GM23248 (cell line): ENCODE measurements around the gene PRSS56. TPM values are rescaled to one million over a fixed set of nuclear protein-coding genes. Genes with fewer than 3 reads are reported as not detected.
A peak's percentile ranks its signal among the peaks of the same experiment; 100 is the strongest.

Experiments
- DNase-seq: peaks from one replicate; pipeline ENCODE4 v3.0.0-alpha.2; 2015
- H2AFZ ChIP-seq: fragments of 200-600 bp; sonication (generic); 2 replicates; pipeline ENCODE4 v1.6.1; 2016; ENCODE audit warnings: antibody characterized with exemption
- H3F3A ChIP-seq: fragments of 200-600 bp; sonication (generic); 2 replicates; pipeline ENCODE4 v1.6.1; 2016; ENCODE audit warnings: mild to moderate bottlenecking, antibody characterized with exemption, mixed run types; ENCODE audit not compliant: insufficient read depth
- H3K27ac ChIP-seq: fragments of 200-600 bp; sonication (generic); 2 replicates; pipeline ENCODE4 v1.5.1; 2016; ENCODE audit warnings: mild to moderate bottlenecking
- H3K27me3 ChIP-seq: fragments of 200-600 bp; sonication (generic); replicated peaks from 2 replicates; pipeline ENCODE4 v1.6.1; 2016; ENCODE audit warnings: mild to moderate bottlenecking; ENCODE audit not compliant: insufficient read depth
- H3K36me3 ChIP-seq: fragments of 200-600 bp; sonication (generic); 2 replicates; pipeline ENCODE4 v1.6.1; 2016; ENCODE audit warnings: low read depth, mild to moderate bottlenecking
- H3K4me1 ChIP-seq: fragments of 200-600 bp; sonication (generic); 2 replicates; pipeline ENCODE4 v1.6.1; 2016; ENCODE audit warnings: mild to moderate bottlenecking; ENCODE audit not compliant: insufficient read depth
- H3K4me2 ChIP-seq: fragments of 200-600 bp; sonication (generic); one replicate; pipeline ENCODE4 v1.6.1; 2016; ENCODE audit warnings: mild to moderate bottlenecking; ENCODE audit not compliant: unreplicated experiment
- H3K4me3 ChIP-seq: fragments of 200-600 bp; sonication (generic); 2 replicates; pipeline ENCODE4 v1.5.1; 2016; ENCODE audit warnings: mild to moderate bottlenecking
- H3K79me2 ChIP-seq: fragments of 200-600 bp; sonication (generic); 2 replicates; pipeline ENCODE4 v1.6.1; 2016; ENCODE audit warnings: mild to moderate bottlenecking; ENCODE audit not compliant: insufficient read depth
- H3K9ac ChIP-seq: fragments of 200-600 bp; sonication (generic); 2 replicates; pipeline ENCODE4 v1.6.1; 2016; ENCODE audit warnings: mild to moderate bottlenecking
- H3K9me2 ChIP-seq: fragments of 200-600 bp; sonication (generic); 2 replicates; pipeline ENCODE4 v1.6.1; 2016; ENCODE audit warnings: mixed run types, mild to moderate bottlenecking, moderate library complexity; ENCODE audit not compliant: insufficient read depth
- H3K9me3 ChIP-seq: fragments of 200-600 bp; sonication (generic); one replicate; pipeline ENCODE4 v1.6.1; 2017; ENCODE audit warnings: low read depth
- H4K20me1 ChIP-seq: fragments of 200-600 bp; sonication (generic); 2 replicates; pipeline ENCODE4 v1.6.0; 2016; ENCODE audit not compliant: insufficient read depth
- EZH2 ChIP-seq: fragments of 200-600 bp; sonication (generic); IDR thresholded peaks from 2 replicates; pipeline ENCODE4 v1.6.1; 2018; ENCODE audit warnings: antibody characterized with exemption, mild to moderate bottlenecking; ENCODE audit not compliant: insufficient read depth, poor library complexity, severe bottlenecking
- EZH2phosphoT487 ChIP-seq: fragments of 200-600 bp; sonication (generic); IDR thresholded peaks from 2 replicates; pipeline ENCODE4 v1.6.1; 2018; ENCODE audit warnings: antibody characterized with exemption, moderate library complexity, mild to moderate bottlenecking, low read depth; ENCODE audit not compliant: insufficient read depth
- WGBS, 2 experiments: methylation state at CpG; one replicate each; pipeline ENCODE4 v1.1.6; 2015 to 2017; ENCODE audit warnings: low lambda C conversion rate in 2 of 2, low coverage in 1 of 2; ENCODE audit errors: missing lambda C conversion rate in 2 of 2; 5-methylcytosine and 5-hydroxymethylcytosine counted together
- in situ Hi-C: fragments of 300-500 bp; cut with MboI; formaldehyde crosslinking; loops from 2 replicates; pipeline ENCODE4 v1.15.0; 2020
- polyA plus RNA-seq: library from polyadenylated mRNA; unstranded; fragments of >200 nt; fragmentation: Nextera tagmentation; extraction: Ambion mirVana; gene quantifications from 2 replicates; pipeline ENCODE4 v1.2.1, GENCODE V29; 2016
- total RNA-seq: library from RNA; depleted of rRNA; stranded (reverse); fragments of >200 nt; shearing (Covaris generic); gene quantifications from 2 replicates; pipeline ENCODE4 v1.2.3, GENCODE V29; 2014; rRNA removed

PRSS56 gene
- total RNA-seq (not detected in 2 replicates), polyA plus RNA-seq (not detected in 2 replicates)

- no peaks in the 10 kb centered on the region for H3K4me1 ChIP-seq
- DNase-seq: no peak
- H4K20me1 ChIP-seq: no peaks in the 10 kb centered on the region
- 14 to 22% methylated on average over 14 to 19 of the region's 19 CpGs for WGBS, 2 experiments
- no peak within 1 kb of the TSS for H3K27ac ChIP-seq
- H2AFZ ChIP-seq: no peak within 1 kb of the TSS
- no peaks in the 10 kb centered on the region for H3K36me3 ChIP-seq
- in situ Hi-C loops: no loop called here
- no peaks in the 10 kb centered on the region for H3K9me3 ChIP-seq
- TF ChIP-seq EZH2phosphoT487 (no peak), EZH2 (no peak)
- peaks cover 65% of the 10 kb centered on the region for H3K27me3 ChIP-seq
- H3K9me2 ChIP-seq: no peaks in the 10 kb centered on the region
- no peaks in the 10 kb centered on the region for H3F3A ChIP-seq
- no peak within 1 kb of the TSS for H3K9ac ChIP-seq
- no peak within 1 kb of the TSS for H3K4me2 ChIP-seq
- no peaks in the 10 kb centered on the region for H3K79me2 ChIP-seq
- H3K4me3 ChIP-seq: no peak within 1 kb of the TSS
These were observed at the start of gene PRSS56 for GRCh38 chr2:232519581-232520438. PRSS56 (plus strand) TSS chr2:232520388; CDS start chr2:232520599, 211 bp downstream.

DNA sequence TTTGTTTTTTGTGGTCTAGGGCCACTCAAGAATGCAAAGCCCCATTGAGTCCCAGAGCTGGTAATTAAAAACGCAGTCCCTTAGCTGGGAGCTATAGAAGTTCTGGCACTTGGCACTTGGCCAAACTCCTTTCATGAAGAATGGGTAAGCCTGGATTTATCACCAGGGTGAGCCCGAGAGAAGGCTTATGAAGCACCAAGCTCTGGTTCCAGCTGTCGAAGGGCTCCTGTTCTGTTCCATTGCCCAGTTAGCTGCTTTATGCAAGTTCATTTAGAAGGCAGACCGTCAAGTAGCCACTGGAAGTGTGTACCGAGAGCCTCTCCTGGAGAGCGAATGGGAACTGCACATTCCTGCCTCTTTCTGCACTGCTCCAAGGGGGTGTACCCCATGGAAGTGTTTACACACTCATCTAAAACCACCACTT is 46.7 kb upstream of the PRSS56 start:
- no peaks in the 10 kb centered on the region for H3K79me2 ChIP-seq
- no peak overlapping the region for H3K4me3 ChIP-seq
- H3K27ac ChIP-seq: no peak overlapping the region
- peaks cover 59% of the 10 kb centered on the region for H3K27me3 ChIP-seq
- H3F3A ChIP-seq: no peaks in the 10 kb centered on the region
- TF ChIP-seq EZH2: no peak
- no peak for TF ChIP-seq EZH2phosphoT487
- DNase-seq: peak; percentile 24
- H3K4me1 ChIP-seq: no peaks in the 10 kb centered on the region
- H4K20me1 ChIP-seq: no peaks in the 10 kb centered on the region
- no peak overlapping the region for H3K4me2 ChIP-seq
- WGBS, 2 experiments: 4 to 7% methylated on average over 6 of the region's 6 CpGs
- in situ Hi-C loops: no loop called here
- H3K9ac ChIP-seq: no peak overlapping the region
- H2AFZ ChIP-seq: no peak overlapping the region
- no peaks in the 10 kb centered on the region for H3K36me3 ChIP-seq
- H3K9me3 ChIP-seq: no peaks in the 10 kb centered on the region
- H3K9me2 ChIP-seq: no peaks in the 10 kb centered on the region

DNA sequence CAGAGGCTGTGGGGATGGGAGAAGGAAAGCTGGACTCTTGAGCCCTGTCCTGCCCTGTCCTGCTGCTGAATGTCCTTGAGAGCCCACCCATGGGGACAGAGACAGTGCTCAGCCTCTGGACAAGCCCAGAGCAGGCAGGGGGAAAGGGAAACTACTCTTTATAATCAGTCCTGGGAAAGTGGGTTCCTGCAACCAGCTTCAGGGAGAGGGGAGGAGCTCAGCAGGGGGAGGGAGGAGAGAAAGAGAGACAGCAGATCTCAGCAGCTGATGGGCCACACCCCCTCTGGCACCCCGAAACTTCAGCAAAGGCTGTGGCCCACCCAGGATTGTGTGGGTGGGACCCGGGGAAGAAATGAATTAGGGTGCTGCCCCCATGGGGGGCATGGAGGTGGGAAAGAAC is 44.1 kb upstream of the PRSS56 start:
- no peaks in the 10 kb centered on the region for H3K4me1 ChIP-seq
- no peaks in the 10 kb centered on the region for H3K79me2 ChIP-seq
- H3K9me3 ChIP-seq: no peaks in the 10 kb centered on the region
- no peaks in the 10 kb centered on the region for H3K36me3 ChIP-seq
- no peak overlapping the region for H3K4me3 ChIP-seq
- DNase-seq: no peak
- H3K4me2 ChIP-seq: no peak overlapping the region
- in situ Hi-C loops: no loop called here
- H3K9me2 ChIP-seq: no peaks in the 10 kb centered on the region
- H3F3A ChIP-seq: no peaks in the 10 kb centered on the region
- H4K20me1 ChIP-seq: no peaks in the 10 kb centered on the region
- TF ChIP-seq EZH2: no peak
- TF ChIP-seq EZH2phosphoT487: no peak
- H3K27ac ChIP-seq: no peak overlapping the region
- peaks cover 42% of the 10 kb centered on the region for H3K27me3 ChIP-seq
- H3K9ac ChIP-seq: no peak overlapping the region
- WGBS, 2 experiments: 10 to 26% methylated on average over 2 of the region's 2 CpGs
- no peak overlapping the region for H2AFZ ChIP-seq

GRCh38 chr2:232476791-232477190 is 43.4 kb upstream of the PRSS56 start:
- no peak overlapping the region for H2AFZ ChIP-seq
- DNase-seq: no peak
- no peaks in the 10 kb centered on the region for H3K9me2 ChIP-seq
- no peaks in the 10 kb centered on the region for H3K79me2 ChIP-seq
- no peak overlapping the region for H3K4me3 ChIP-seq
- TF ChIP-seq EZH2 (no peak), EZH2phosphoT487 (no peak)
- no peaks in the 10 kb centered on the region for H4K20me1 ChIP-seq
- H3K27me3 ChIP-seq: peaks cover 37% of the 10 kb centered on the region
- no peaks in the 10 kb centered on the region for H3K36me3 ChIP-seq
- no peaks in the 10 kb centered on the region for H3K9me3 ChIP-seq
- no peaks in the 10 kb centered on the region for H3K4me1 ChIP-seq
- in situ Hi-C loops: no loop called here
- no peak overlapping the region for H3K27ac ChIP-seq
- WGBS, 2 experiments: 80% methylated on average over 3 to 7 of the region's 7 CpGs
- no peak overlapping the region for H3K4me2 ChIP-seq
- H3F3A ChIP-seq: no peaks in the 10 kb centered on the region
- H3K9ac ChIP-seq: no peak overlapping the region
